Gastrocnemius medialis (tissue), 4 donors: ENCODE results near the gene ZNF341.

Experiments
- CTCF ChIP-seq, 5 experiments: fragments of 450-650 bp in 3 of 5; fragments of 200-600 bp in 2 of 5; sonication (generic) in 2 of 5; IDR thresholded peaks in 4 of 5; conservative IDR thresholded peaks in 1 of 5; 1 replicate in 4 of 5; 2 replicates in 1 of 5; pipeline ENCODE4 v1.5.1; 2016 to 2019; ENCODE audit warnings: antibody characterized with exemption in 5 of 5, mild to moderate bottlenecking in 3 of 5, moderate library complexity in 3 of 5
- POLR2A ChIP-seq, 2 donors: fragments of 450-650 bp; IDR thresholded peaks; one replicate each; pipeline ENCODE4 v1.6.1; 2017; ENCODE audit warnings: antibody characterized with exemption in 2 of 2, mild to moderate bottlenecking in 2 of 2, moderate library complexity in 2 of 2

GRCh38 chr20:33825340-33826269 is 93.8 kb downstream of the ZNF341 start:
- no peak for TF ChIP-seq CTCF (IDR thresholded peaks at IDR 0.05 in 4 of 5, conservative IDR thresholded peaks at IDR 0.05 in 1 of 5)
- TF ChIP-seq POLR2A (IDR thresholded peaks at IDR 0.05): no peak
